Stimulated activated CD8-positive, alpha-beta memory T cell treated with anti-CD3 and anti-CD28 coated beads, Interleukin-2, amount 100 ng/mL, for 1 hour (primary cell): ENCODE measurements around the gene PHLDA2.

Source experiments
- DNase-seq, 2 donors: peaks; one replicate each; pipeline ENCODE4 v3.0.0-alpha.2; 2020; ENCODE audit warnings: low read depth in 2 of 2

The PHLDA2 gene

GRCh38 chr11:2897048-2897447, 32.2 kb downstream of the PHLDA2 start:
- no peak for DNase-seq

GRCh38 chr11:2896047-2896446, 33.2 kb downstream of the PHLDA2 start:
- DNase-seq: no peak

- DNase-seq: no peak
Observed at GRCh38 chr11:2893935-2894334, 35.3 kb downstream of the PHLDA2 start.

GRCh38 chr11:2892967-2893528, 36.2 kb downstream of the PHLDA2 start:
- no peak for DNase-seq

- no peak for DNase-seq
Observed at GRCh38 chr11:2892215-2892966, 36.8 kb downstream of the PHLDA2 start.

GRCh38 chr11:2891326-2892214, 37.6 kb downstream of the PHLDA2 start:
- no peak for DNase-seq

GRCh38 chr11:2890466-2891294, 38.5 kb downstream of the PHLDA2 start:
- no peak for DNase-seq

- DNase-seq: no peak
Observed at GRCh38 chr11:2889362-2890273, 39.6 kb downstream of the PHLDA2 start.

- peak; percentile 74 to 78 for DNase-seq
Observed at GRCh38 chr11:2888266-2888968, 40.8 kb downstream of the PHLDA2 start.

- DNase-seq: no peak
Observed at GRCh38 chr11:2887515-2888195, 41.6 kb downstream of the PHLDA2 start.

GRCh38 chr11:2886936-2887335, 42.3 kb downstream of the PHLDA2 start:
- DNase-seq: no peak

GRCh38 chr11:2886191-2886894, 42.9 kb downstream of the PHLDA2 start:
- DNase-seq: no peak

- peak; percentile 67 to 72 for DNase-seq
Observed at GRCh38 chr11:2885678-2886081, 43.5 kb downstream of the PHLDA2 start, which contains the start of gene CDKN1C. TSS of gene CDKN1C (minus strand) at chr11:2885775. CDS start at chr11:2885456, 319 bp downstream.

GRCh38 chr11:2885017-2885677, 44.1 kb downstream of the PHLDA2 start:
- no peak for DNase-seq

- DNase-seq: no peak
Observed at GRCh38 chr11:2883979-2884815, 45.0 kb downstream of the PHLDA2 start.

- no peak for DNase-seq
Observed at GRCh38 chr11:2883640-2883978, 45.6 kb downstream of the PHLDA2 start.

GRCh38 chr11:2882396-2883110, 46.7 kb downstream of the PHLDA2 start:
- no peak for DNase-seq
